Natural killer cell (primary cell): ENCODE results near the gene MBTPS2. TPM values are rescaled to one million over a fixed set of nuclear protein-coding genes. Genes with fewer than 3 reads are reported as not detected.

Source experiments
- ATAC-seq, 3 donors: fragments of 150-1000 bp in 2 of 3; fragments of 200-7000 bp in 1 of 3; cut with Tn5 transposase; 1 replicate in 1 of 3; 2 replicates in 2 of 3; pipeline ENCODE4 v1.10.0; 2021; ENCODE audit warnings: mild to moderate bottlenecking in 2 of 3, moderate library complexity in 2 of 3
- DNase-seq, 2 donors: peaks; one replicate each; pipeline versions ENCODE4 v3.0.0 to v3.0.0-alpha.2; 2013 to 2021; ENCODE audit warnings: mixed read lengths in 1 of 2
- H3K27ac ChIP-seq: one replicate; pipeline ENCODE4 v1.5.1; 2013; ENCODE audit warnings: mild to moderate bottlenecking, low read length
- H3K27me3 ChIP-seq: one replicate; pipeline ENCODE4 v1.6.1; 2013; ENCODE audit warnings: low read length; ENCODE audit not compliant: control insufficient read depth, insufficient read depth
- H3K36me3 ChIP-seq: one replicate; pipeline ENCODE4 v1.6.1; 2013; ENCODE audit warnings: low read length; ENCODE audit not compliant: control insufficient read depth, insufficient read depth
- H3K4me1 ChIP-seq: one replicate; pipeline ENCODE4 v1.6.1; 2013; ENCODE audit warnings: low read length; ENCODE audit not compliant: control insufficient read depth, insufficient read depth
- H3K4me3 ChIP-seq: one replicate; pipeline ENCODE4 v1.5.1; 2013; ENCODE audit warnings: low read length
- H3K9me3 ChIP-seq: one replicate; pipeline ENCODE4 v1.6.1; 2013; ENCODE audit warnings: low read length; ENCODE audit not compliant: control insufficient read depth, insufficient read depth
- H3K27ac Mint-ChIP-seq, 2 donors: one replicate each; pipeline ENCODE4 v1.8.0; 2022; ENCODE audit warnings: mild to moderate bottlenecking in 2 of 2, mixed read lengths in 2 of 2, moderate library complexity in 1 of 2
- H3K27me3 Mint-ChIP-seq, 2 donors: one replicate each; pipeline ENCODE4 v1.8.0; 2022; ENCODE audit warnings: low read depth in 2 of 2, mixed read lengths in 2 of 2
- H3K36me3 Mint-ChIP-seq: one replicate; pipeline ENCODE4 v1.8.0; 2022; ENCODE audit warnings: mixed read lengths
- H3K4me1 Mint-ChIP-seq, 2 donors: one replicate each; pipeline ENCODE4 v1.8.0; 2022; ENCODE audit warnings: mixed read lengths in 2 of 2
- H3K4me3 Mint-ChIP-seq: one replicate; pipeline ENCODE4 v1.8.0; 2022; ENCODE audit warnings: mild to moderate bottlenecking, moderate library complexity, mixed read lengths
- H3K9me3 Mint-ChIP-seq, 2 donors: one replicate each; pipeline ENCODE4 v1.8.0; 2022; ENCODE audit warnings: mixed read lengths in 2 of 2
- WGBS: methylation state at CpG from one replicate; pipeline ENCODE4 v1.1.7; 2013; ENCODE audit warnings: missing lambda C conversion rate; ENCODE audit not compliant: insufficient coverage; 5-methylcytosine and 5-hydroxymethylcytosine counted together
- intact Hi-C: fragments of 100-400 bp; cut with micrococcal nuclease; formaldehyde crosslinking; loops from one replicate; pipeline ENCODE4 v1.14.2; 2022
- total RNA-seq, 4 donors: library from RNA; stranded (reverse); fragments of 120-200 nt in 1 of 4; gene quantifications; one replicate each; pipeline versions ENCODE4 v1.2.3 to v1.2.4, GENCODE V29; 2013 to 2022
- TF ChIP-seq, protein P1 (sequence below): fragments of 200-600 bp; IDR thresholded peaks from one replicate; pipeline ENCODE4 v1.8.0; 2022; ENCODE audit warnings: antibody characterized with exemption

MBTPS2 gene
- total RNA-seq, 3 donors from 2014 or later (not counting 1 experiment from before 2014, with no cell fraction given), result 5.0 to 7.5 (median 5.6) TPM

DNA sequence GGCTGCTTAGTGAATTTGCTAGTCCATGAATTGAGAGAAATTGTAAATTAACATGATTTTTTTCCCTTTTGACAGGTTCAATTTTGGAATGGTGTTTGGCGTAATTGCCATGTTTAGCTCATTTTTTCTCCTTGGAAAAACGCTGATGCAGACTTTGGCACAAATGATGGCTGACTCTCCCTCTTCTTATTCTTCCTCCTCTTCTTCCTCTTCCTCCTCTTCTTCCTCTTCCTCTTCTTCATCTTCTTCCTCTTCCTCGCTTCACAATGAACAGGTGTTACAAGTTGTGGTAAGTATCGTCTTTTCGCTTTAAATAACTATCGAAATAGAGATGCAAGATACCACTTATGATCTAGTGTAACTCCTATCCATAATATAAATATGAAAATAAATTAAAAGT is 5.7 kb downstream of the MBTPS2 start:
- no peaks in the 10 kb centered on the region for H3K27me3 Mint-ChIP-seq
- Histone ChIP-seq H3K27me3 (no peaks in the 10 kb centered on the region), H3K9me3 (no peaks in the 10 kb centered on the region), H3K4me3 (no peak overlapping the region), H3K27ac (no peak overlapping the region), H3K36me3 (peaks cover 6% of the 10 kb centered on the region), H3K4me1 (peaks cover 8% of the 10 kb centered on the region)
- intact Hi-C loops, result no loop called here
- no peak overlapping the region for H3K4me3 Mint-ChIP-seq
- H3K27ac Mint-ChIP-seq, result no peak overlapping the region
- WGBS, result 100% methylated on average over 1 of the region's 6 CpGs
- TF ChIP-seq, protein P1, sequence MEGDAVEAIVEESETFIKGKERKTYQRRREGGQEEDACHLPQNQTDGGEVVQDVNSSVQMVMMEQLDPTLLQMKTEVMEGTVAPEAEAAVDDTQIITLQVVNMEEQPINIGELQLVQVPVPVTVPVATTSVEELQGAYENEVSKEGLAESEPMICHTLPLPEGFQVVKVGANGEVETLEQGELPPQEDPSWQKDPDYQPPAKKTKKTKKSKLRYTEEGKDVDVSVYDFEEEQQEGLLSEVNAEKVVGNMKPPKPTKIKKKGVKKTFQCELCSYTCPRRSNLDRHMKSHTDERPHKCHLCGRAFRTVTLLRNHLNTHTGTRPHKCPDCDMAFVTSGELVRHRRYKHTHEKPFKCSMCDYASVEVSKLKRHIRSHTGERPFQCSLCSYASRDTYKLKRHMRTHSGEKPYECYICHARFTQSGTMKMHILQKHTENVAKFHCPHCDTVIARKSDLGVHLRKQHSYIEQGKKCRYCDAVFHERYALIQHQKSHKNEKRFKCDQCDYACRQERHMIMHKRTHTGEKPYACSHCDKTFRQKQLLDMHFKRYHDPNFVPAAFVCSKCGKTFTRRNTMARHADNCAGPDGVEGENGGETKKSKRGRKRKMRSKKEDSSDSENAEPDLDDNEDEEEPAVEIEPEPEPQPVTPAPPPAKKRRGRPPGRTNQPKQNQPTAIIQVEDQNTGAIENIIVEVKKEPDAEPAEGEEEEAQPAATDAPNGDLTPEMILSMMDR, result no peak
- H3K9me3 Mint-ChIP-seq, result no peaks in the 10 kb centered on the region
- DNase-seq (no peak), ATAC-seq (no peak)
- no peaks in the 10 kb centered on the region for H3K36me3 Mint-ChIP-seq
- H3K4me1 Mint-ChIP-seq, result peaks cover 5% of the 10 kb centered on the region in 2 donors

DNA sequence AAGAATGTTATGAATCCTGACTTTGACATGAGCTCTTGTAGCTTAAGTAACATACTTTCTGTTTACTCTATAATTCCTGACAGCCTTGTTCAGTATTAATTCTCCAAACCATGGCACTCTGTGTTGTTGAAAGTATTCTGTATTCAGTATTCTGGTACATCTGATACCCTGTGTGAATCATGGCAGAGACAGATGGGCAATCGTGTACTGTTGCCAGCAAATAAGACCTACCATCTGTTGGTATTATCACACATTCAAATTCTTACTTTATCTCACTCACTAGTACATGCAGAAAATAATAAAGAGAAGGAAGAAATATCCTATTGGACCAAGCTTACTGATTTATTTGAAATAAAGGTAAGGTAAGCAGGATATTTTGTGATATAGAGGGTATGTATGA is 7.9 kb downstream of the MBTPS2 start:
- H3K27me3 Mint-ChIP-seq, result no peaks in the 10 kb centered on the region
- intact Hi-C loops, result no loop called here
- no peak for DNase-seq
- H3K4me3 ChIP-seq, result no peak overlapping the region
- no peaks in the 10 kb centered on the region for H3K4me1 ChIP-seq
- no peak overlapping the region for H3K27ac Mint-ChIP-seq
- ATAC-seq, result no peak
- H3K27me3 ChIP-seq, result no peaks in the 10 kb centered on the region
- no peaks in the 10 kb centered on the region for H3K36me3 Mint-ChIP-seq
- H3K9me3 ChIP-seq, result no peaks in the 10 kb centered on the region
- no CpG with 5 or more reads among the region's 1 CpG for WGBS
- no peak overlapping the region for H3K4me3 Mint-ChIP-seq
- peaks cover 6% of the 10 kb centered on the region for H3K36me3 ChIP-seq
- no peaks in the 10 kb centered on the region for H3K4me1 Mint-ChIP-seq
- no peak overlapping the region for H3K27ac ChIP-seq
- TF ChIP-seq, protein P1, result no peak
- no peaks in the 10 kb centered on the region for H3K9me3 Mint-ChIP-seq

DNA sequence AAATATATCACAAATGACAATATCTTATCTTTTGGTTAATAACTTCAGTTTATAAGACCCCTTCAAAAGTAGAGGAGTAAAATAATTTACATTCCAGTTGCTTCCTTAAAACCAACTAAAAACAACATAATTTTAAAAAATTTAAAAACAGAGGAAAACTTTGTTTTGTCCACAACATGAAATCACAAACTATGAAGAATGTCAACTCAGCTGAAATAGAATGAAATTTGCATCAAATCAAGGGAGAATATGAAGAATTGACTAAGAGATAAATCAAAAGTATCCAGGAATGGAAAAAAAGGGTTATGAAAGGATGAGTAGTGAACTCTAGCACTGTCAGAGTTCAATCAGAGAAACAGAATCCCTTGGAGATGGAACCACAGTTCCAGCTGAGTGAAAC is 14.2 kb downstream of the MBTPS2 start:
- Mint-ChIP-seq H3K27me3 (no peaks in the 10 kb centered on the region), H3K4me3 (no peak overlapping the region), H3K27ac (no peak overlapping the region), H3K4me1 (no peaks in the 10 kb centered on the region), H3K9me3 (no peaks in the 10 kb centered on the region), H3K36me3 (peaks cover 7% of the 10 kb centered on the region)
- no peak for ATAC-seq
- DNase-seq, result no peak
- intact Hi-C loops, result no loop called here
- Histone ChIP-seq H3K4me1 (no peaks in the 10 kb centered on the region), H3K4me3 (no peak overlapping the region), H3K27me3 (no peaks in the 10 kb centered on the region), H3K36me3 (peaks cover 8% of the 10 kb centered on the region), H3K9me3 (no peaks in the 10 kb centered on the region), H3K27ac (no peak overlapping the region)
- TF ChIP-seq, protein P1, result no peak

DNA sequence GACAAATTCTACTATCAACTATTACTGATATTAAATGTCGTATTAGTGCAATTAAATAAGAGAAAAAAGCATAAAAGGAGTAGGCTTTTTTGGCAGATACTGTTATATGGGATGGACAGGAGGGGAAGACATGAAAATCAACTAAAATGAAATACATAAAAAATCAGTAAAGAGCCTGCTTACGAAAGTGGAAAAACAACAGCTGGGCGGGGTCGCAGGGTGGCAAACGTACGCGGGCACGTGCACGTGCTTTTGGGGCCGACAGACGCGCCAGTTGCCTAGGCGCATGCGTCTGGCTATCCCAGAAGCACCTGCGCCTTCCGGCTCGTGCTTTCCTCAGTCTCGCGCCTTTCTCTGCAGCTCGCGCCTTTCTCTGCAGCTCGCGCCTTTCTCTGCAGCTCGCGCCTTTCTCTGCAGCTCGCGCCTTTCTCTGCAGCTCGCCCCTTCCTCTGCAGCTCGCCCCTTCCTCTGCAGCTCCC is 16.6 kb downstream of the MBTPS2 start, which contains the start of gene YY2:
TSS of gene YY2 (plus strand) at position 51 of the 479 bp plus-strand sequence. CDS start 498 bp downstream, outside the sequence.
- no peaks in the 10 kb centered on the region for H3K9me3 ChIP-seq
- no peaks in the 10 kb centered on the region for H3K27me3 Mint-ChIP-seq
- DNase-seq (no peak), ATAC-seq (no peak)
- H3K4me1 ChIP-seq, result no peaks in the 10 kb centered on the region
- TF ChIP-seq, protein P1, result no peak
- H3K27me3 ChIP-seq, result no peaks in the 10 kb centered on the region
- H3K36me3 ChIP-seq, result peaks cover 8% of the 10 kb centered on the region
- H3K9me3 Mint-ChIP-seq, result no peaks in the 10 kb centered on the region
- no peak within 1 kb of the TSS for H3K4me3 Mint-ChIP-seq
- H3K4me1 Mint-ChIP-seq, result no peaks in the 10 kb centered on the region
- H3K4me3 ChIP-seq, result no peak within 1 kb of the TSS
- H3K27ac ChIP-seq, result no peak within 1 kb of the TSS
- WGBS, result 98% methylated on average over 28 of the region's 29 CpGs
- H3K36me3 Mint-ChIP-seq, result peaks cover 7% of the 10 kb centered on the region
- no peak within 1 kb of the TSS for H3K27ac Mint-ChIP-seq
- intact Hi-C loops, result no loop called here
